ENCODE data around the gene AIRE. TPM values are rescaled to one million over a fixed set of nuclear protein-coding genes. Genes with fewer than 3 reads are reported as not detected.

Gene AIRE
- total and polyA plus RNA-seq, 4 donors = 0.05 TPM; not detected in 3

DNA sequence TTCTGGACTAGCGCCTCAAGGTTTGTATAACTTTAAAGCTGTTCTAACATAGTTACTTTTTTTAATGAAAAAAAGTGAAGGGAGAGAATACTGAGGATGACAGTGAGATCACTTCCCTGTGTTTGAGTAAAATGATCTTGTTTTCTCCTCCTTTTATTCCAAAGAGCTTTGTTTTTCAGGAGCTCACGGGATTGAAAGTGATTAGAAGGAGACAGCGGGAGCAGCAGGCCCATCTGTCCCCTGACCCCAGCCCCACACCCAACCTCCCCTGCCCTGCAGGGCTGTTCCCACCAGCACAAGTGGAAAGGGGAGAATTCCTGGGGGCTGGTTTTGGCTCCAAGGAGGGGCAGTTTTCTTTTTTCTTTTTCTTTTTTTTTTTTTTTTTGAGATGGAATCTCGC is 21.9 kb upstream of the AIRE start:
- WGBS = 94% methylated on average over 4 of the region's 4 CpGs
- no peak overlapping the region for H3K27ac ChIP-seq (ENCODE audit: low read depth in 1 of 2, low read length in 2 of 2)
- DNase-seq (ENCODE audit: low spot score) = no peak

More for the DNA sequence above, 21.9 kb upstream of the AIRE start:
- H3K9me3 ChIP-seq (ENCODE audit: control insufficient read depth in 4 of 4, low read length in 3 of 4) = no peaks in the 10 kb centered on the region
- TF ChIP-seq, protein P1, sequence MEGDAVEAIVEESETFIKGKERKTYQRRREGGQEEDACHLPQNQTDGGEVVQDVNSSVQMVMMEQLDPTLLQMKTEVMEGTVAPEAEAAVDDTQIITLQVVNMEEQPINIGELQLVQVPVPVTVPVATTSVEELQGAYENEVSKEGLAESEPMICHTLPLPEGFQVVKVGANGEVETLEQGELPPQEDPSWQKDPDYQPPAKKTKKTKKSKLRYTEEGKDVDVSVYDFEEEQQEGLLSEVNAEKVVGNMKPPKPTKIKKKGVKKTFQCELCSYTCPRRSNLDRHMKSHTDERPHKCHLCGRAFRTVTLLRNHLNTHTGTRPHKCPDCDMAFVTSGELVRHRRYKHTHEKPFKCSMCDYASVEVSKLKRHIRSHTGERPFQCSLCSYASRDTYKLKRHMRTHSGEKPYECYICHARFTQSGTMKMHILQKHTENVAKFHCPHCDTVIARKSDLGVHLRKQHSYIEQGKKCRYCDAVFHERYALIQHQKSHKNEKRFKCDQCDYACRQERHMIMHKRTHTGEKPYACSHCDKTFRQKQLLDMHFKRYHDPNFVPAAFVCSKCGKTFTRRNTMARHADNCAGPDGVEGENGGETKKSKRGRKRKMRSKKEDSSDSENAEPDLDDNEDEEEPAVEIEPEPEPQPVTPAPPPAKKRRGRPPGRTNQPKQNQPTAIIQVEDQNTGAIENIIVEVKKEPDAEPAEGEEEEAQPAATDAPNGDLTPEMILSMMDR (IDR thresholded peaks at IDR 0.05; ENCODE audit: low read depth, low read length, missing input control) = no peak
- TF ChIP-seq, protein P2, sequence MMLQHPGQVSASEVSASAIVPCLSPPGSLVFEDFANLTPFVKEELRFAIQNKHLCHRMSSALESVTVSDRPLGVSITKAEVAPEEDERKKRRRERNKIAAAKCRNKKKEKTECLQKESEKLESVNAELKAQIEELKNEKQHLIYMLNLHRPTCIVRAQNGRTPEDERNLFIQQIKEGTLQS (IDR thresholded peaks at IDR 0.05) = no peak
- TF ChIP-seq HNF4G (IDR thresholded peaks at IDR 0.05) (no peak), TAF1 (conservative IDR thresholded peaks at IDR 0.05) (no peak), RXRA (IDR thresholded peaks at IDR 0.05) (no peak), SP1 (IDR thresholded peaks at IDR 0.05) (no peak), YY1 (IDR thresholded peaks at IDR 0.05) (no peak), JUND (IDR thresholded peaks at IDR 0.05) (no peak), FOXA1 (IDR thresholded peaks at IDR 0.05) (no peak), NR2F2 (IDR thresholded peaks at IDR 0.05) (no peak), HNF4A (conservative IDR thresholded peaks at IDR 0.05) (no peak), FOXA2 (IDR thresholded peaks at IDR 0.05) (no peak), RAD21 (IDR thresholded peaks at IDR 0.05) (no peak), GABPA (IDR thresholded peaks at IDR 0.05 in 1 of 2, conservative IDR thresholded peaks at IDR 0.05 in 1 of 2) (no peak), EGR1 (IDR thresholded peaks at IDR 0.05; ENCODE audit: low read depth in 2 of 2) (no peak)
- TF ChIP-seq, protein P3, sequence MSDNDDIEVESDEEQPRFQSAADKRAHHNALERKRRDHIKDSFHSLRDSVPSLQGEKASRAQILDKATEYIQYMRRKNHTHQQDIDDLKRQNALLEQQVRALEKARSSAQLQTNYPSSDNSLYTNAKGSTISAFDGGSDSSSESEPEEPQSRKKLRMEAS (IDR thresholded peaks at IDR 0.05) = no peak
- TF ChIP-seq, protein P4, sequence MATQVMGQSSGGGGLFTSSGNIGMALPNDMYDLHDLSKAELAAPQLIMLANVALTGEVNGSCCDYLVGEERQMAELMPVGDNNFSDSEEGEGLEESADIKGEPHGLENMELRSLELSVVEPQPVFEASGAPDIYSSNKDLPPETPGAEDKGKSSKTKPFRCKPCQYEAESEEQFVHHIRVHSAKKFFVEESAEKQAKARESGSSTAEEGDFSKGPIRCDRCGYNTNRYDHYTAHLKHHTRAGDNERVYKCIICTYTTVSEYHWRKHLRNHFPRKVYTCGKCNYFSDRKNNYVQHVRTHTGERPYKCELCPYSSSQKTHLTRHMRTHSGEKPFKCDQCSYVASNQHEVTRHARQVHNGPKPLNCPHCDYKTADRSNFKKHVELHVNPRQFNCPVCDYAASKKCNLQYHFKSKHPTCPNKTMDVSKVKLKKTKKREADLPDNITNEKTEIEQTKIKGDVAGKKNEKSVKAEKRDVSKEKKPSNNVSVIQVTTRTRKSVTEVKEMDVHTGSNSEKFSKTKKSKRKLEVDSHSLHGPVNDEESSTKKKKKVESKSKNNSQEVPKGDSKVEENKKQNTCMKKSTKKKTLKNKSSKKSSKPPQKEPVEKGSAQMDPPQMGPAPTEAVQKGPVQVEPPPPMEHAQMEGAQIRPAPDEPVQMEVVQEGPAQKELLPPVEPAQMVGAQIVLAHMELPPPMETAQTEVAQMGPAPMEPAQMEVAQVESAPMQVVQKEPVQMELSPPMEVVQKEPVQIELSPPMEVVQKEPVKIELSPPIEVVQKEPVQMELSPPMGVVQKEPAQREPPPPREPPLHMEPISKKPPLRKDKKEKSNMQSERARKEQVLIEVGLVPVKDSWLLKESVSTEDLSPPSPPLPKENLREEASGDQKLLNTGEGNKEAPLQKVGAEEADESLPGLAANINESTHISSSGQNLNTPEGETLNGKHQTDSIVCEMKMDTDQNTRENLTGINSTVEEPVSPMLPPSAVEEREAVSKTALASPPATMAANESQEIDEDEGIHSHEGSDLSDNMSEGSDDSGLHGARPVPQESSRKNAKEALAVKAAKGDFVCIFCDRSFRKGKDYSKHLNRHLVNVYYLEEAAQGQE (IDR thresholded peaks at IDR 0.05) = no peak
- TF ChIP-seq, protein P5, sequence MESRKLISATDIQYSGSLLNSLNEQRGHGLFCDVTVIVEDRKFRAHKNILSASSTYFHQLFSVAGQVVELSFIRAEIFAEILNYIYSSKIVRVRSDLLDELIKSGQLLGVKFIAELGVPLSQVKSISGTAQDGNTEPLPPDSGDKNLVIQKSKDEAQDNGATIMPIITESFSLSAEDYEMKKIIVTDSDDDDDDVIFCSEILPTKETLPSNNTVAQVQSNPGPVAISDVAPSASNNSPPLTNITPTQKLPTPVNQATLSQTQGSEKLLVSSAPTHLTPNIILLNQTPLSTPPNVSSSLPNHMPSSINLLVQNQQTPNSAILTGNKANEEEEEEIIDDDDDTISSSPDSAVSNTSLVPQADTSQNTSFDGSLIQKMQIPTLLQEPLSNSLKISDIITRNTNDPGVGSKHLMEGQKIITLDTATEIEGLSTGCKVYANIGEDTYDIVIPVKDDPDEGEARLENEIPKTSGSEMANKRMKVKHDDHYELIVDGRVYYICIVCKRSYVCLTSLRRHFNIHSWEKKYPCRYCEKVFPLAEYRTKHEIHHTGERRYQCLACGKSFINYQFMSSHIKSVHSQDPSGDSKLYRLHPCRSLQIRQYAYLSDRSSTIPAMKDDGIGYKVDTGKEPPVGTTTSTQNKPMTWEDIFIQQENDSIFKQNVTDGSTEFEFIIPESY (IDR thresholded peaks at IDR 0.05) = no peak
- no peaks in the 10 kb centered on the region for H3K4me1 ChIP-seq (ENCODE audit: control insufficient read depth in 4 of 4, insufficient read depth in 4 of 4, low read length in 3 of 4)
- H3K27me3 ChIP-seq (ENCODE audit: control insufficient read depth in 4 of 4, insufficient read depth in 4 of 4, low read length in 3 of 4) = no peaks in the 10 kb centered on the region
- H3K4me3 ChIP-seq (ENCODE audit: low read depth in 1 of 3, low read length in 3 of 3) = no peak overlapping the region
- H3K36me3 ChIP-seq (ENCODE audit: control insufficient read depth in 4 of 4, insufficient read depth in 3 of 4, low read depth in 1 of 4, low read length in 3 of 4) = no peaks in the 10 kb centered on the region
- no peak overlapping the region for H3K9ac ChIP-seq (ENCODE audit: low read depth in 1 of 2, low read length in 2 of 2)
